SKM-1 treated with dmso at 0.1 percent for 144 hours (cell line): ENCODE results near the gene ATP11A.
"Not testable (repeated sequence)": the region's sequence is repeated elsewhere in the genome, so short reads cannot be mapped to it uniquely, and the experiment has no call there.

Experiments
- DNase-seq: peaks from one replicate; lab custom pipeline; 2025; ENCODE audit not compliant: unreplicated experiment; lab: John Stamatoyannopoulos, UW

The ATP11A gene

DNA sequence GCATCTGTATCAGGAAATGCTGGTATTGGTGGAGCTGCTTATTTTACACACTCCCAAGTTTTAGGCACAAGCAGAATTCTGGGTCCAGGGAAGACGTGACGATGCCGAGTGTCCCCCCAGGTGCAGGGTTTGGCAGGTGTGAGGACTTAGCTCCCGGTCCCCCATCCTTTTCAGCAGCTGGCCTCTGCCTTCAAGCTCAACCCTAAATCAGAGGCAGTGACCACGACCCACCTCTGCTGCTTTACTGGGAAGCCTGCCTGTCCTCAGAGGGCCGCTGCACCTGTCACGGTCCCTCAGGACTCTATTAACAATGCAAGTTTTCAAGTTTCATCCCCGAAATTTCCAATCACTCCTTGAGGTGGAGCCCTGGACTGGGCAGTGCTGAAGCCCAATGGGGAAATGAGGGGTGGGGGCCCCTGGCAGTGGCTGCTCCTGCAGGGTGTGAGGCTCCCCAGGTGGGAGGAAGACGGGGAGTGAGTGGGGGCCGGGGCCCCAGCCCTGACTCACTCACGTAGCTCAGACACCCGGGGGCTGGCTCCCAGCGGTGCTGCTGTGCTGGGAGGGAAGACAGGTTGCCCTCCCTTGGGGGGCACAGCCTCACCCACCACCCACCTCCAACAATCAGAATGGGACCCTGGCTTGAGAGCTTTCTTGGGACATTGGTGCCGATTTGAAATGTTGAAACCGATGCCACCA lies 186.6 kb downstream of the ATP11A start:
- DNase-seq = no peak

DNA sequence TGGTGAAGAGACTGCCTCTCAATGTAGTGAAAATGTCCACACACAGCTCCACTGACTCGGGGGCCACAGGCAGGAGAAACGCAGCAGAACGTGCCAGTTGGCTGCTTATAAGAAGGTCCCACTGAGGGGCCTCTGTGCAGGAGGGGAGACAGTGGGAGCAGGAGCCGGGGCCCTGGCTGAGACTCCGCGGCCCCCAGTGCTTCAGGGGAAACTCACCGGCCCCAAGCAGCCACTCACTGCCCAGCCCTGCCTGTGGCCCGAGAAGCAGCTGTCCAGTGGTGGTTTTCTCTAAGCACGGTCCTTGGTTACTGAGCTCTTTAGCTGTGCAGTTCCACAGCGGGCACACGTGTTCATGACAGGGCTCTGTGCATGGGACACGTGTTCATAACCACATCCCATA lies 187.2 kb downstream of the ATP11A start:
- DNase-seq = no peak

DNA sequence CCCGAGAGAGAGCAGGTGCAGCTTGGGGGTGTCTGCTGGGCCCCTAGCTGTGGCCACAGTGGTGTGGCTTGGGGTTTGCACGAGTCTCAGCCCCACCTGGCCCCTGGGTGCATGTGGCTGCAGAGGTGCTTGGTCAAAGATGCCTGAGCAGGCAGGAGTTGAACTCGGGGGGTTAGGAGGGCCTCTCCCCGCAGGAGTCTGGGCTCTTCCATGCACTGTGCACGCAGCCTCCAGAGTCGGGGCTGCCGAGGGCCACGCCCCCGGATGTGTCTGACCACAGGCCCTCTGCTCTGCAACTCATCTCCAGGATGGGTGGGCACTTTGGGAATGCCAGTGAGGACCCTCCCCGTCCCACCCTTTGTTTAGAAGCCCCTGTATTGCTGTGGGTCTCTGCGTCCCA lies 187.7 kb downstream of the ATP11A start:
- no peak for DNase-seq

DNA sequence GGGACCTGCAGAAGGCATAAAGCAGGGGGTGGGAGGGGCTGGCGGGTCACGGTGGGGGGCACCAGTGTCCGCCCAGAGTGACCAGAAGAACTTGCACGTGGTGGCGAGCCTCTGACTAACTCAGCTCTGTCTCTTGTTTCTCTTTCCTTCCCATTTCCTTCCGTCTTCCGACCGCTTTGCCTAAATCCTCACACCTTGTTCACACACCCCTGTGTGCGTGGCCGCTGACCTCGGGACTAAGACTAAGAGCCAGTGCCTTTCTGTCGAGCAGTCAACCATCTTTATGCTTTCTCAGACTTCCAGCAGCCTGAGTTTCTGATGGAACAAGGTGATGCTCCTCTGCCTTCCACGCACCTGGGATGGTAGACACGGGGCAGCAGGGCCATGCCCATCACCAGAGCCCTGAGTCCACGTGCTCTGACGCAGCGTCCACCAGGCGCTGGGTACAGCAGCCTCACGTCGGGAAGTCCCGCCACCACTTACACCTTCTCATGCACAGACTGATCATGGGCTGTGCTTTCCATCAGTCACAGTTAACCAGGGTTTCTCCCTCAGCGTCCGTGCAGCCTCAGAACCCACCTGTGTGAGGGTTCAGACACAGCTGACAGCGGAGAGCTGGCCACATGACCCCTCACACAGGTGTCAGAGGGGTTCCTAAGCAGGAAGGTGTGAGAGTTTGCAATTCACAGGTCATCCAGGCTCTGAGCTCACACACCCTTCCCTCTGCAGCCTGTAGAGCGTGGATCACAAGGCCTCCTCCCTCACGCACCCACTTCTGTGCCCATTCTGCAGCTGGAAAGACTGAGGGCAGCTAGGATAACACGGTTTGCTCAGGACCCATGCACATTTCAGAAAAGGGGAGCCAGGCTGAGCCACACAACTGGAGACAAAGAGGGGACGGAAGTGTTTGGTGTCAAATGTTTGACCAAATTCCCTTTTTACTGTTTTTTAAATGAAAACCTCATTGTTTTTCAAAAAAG lies 188.4 kb downstream of the ATP11A start:
- DNase-seq = no peak

DNA sequence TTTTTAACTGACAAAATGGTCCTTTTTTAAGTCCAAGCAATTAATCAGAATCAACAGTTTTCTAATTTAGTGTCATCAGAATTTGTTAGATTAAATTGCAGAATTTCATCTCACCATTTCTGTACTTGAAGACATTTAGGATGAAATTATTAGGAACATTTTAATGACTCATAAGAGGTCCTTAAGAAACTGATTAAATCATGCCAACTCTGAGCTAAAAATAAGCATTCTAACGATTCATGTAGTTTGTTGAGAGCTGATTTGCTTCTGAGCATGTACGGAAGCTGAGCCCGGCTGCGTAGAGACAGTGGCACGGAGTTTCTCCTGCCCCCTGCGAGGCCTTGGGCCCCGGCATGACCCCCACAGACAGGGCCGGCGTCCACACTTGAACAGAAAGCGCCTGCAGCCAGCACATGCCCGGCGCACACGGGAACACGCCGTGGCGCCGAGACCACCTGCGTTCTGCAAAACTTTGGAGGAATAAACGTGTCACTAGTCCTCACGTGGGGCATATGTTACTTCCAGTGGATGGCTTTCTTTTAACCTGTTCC lies 189.5 kb downstream of the ATP11A start:
- DNase-seq = no peak

DNA sequence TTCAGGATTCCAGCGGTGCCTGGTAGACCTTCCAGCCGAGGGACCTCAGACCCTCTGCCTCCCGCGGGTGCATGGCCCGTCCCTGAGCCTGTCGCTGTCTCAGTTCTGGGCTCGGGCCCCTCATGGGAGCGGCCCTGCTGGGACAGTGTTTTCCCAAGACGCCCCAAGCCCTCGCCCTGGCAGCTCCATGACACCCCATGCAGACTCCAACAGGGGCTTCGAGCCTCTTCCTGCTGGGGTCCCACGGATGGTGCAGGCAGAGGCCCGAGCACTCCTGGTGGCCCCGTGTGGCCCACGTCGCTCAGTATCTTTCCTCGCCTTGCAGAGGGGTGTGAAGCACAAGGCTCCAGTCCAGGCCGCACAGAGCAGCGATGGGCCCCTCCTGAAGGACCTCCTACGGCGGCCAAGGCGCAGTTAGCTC lies 190.4 kb downstream of the ATP11A start:
- DNase-seq = no peak

DNA sequence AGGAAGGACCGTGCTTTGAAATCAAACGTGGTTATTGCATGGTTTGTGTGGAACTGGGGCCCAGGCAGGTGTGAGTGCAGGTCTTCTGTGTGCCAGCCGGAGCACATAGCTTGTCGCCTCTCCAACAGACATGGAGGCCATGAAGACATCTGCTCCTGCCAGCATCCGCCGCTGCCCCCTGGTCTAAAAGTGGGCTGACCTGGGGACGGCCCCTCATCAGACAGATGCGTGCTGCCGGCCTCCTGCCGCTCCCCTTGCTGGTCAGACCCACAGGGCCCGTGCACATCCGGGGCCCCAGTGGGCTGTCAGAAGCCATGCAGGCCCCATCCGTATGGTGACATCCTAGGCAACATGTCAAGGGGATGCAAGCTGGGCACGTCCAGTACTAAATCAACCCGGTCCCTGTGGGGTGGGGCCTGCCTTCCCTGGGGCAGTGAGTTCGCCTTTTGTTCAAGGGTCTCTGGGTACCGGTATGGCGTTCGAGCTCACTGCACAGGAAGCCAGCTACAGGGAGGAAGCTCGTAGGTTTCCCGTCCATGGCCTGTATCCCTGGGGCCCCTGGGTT lies 191.2 kb downstream of the ATP11A start:
- no peak for DNase-seq

DNA sequence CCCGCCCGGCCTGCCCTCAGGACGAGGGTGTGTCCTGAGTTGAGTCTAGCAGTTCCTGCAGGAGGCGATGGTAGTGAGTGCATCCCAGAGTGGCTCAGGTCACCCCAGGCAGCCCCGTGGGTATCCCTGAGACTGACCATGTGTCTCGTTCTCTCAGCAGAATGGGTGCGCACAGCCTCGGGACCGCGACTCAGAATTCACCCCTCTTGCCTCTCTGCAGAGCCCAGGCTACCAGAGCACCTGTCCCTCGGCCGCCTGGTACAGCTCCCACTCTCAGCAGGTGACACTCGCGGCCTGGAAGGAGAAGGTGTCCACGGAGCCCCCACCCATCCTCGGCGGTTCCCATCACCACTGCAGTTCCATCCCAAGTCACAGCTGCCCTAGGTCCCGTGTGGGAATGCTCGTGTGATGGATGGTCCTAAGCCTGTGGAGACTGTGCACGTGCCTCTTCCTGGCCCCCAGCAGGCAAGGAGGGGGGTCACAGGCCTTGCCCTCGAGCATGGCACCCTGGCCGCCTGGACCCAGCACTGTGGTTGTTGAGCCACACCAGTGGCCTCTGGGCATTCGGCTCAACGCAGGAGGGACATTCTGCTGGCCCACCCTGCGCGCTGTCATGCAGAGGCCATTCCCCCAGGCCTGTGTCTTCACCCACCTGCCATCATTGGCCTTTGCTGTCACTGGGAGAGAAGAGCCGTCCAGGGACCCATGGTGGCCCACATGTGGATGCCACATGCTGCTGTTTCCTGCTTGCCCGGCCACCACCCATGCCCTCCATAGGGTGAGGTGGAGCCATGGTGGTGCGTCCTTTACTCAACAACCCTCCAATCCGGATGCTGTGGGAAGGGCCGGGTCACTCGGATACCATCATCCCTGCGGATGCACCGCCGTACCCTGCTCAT lies 192.1 kb downstream of the ATP11A start:
- DNase-seq = no peak

DNA sequence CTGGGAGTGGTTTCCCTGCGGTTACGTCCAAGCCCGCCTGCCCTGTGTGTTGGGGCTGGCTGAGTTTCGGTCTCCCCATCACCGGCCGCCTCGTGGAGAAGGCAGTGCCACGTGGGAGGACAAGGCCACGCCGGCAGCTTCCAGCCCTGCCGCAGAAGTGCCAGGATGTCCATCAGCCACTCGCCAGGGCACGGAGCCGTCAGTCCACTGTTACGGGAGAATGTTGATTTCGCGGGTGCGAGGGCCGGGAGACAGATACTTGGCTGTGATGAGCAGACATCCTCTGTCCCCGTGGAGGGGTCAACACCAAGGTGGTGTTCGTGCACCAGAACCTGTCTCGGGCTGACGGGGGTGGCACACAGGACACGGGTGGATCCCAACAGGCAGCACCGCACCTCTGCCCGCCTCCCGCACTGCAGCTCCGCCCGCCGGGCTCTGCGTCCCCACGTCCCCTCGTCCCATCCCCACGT lies 192.8 kb downstream of the ATP11A start:
- DNase-seq = no peak

DNA sequence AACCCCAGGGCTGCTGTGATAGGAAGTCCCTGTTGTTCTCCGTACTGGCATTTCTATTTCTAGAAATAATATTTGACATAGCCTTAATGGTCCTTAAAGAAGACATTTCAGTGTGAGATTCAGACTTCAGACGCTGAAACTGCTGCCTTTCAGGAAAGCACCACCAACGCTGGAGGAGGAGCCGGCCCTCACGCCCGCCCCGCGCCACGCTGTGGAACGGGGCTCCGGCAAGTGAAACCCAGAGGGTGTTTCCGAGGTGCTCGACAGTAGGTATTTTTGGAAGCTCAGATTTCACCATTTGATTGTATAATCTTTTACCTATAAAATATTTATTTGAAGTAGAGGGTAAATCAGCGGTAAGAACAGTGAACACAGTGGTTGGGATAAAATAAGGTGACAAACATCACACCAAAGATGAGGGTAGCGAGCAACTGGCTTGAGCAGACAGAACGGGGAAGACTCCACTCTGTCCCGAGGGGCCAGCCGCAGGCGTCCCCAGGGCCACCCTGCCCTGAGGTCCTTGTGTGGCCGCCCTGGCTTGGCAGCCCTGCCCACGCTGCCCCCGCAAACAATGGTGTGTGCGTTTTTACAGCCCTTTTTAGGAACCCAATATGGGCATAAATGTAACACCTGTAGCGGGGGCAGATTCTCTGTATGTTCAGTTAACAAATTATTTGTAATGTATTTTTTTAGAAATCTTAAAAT lies 193.6 kb downstream of the ATP11A start:
- no peak for DNase-seq

DNA sequence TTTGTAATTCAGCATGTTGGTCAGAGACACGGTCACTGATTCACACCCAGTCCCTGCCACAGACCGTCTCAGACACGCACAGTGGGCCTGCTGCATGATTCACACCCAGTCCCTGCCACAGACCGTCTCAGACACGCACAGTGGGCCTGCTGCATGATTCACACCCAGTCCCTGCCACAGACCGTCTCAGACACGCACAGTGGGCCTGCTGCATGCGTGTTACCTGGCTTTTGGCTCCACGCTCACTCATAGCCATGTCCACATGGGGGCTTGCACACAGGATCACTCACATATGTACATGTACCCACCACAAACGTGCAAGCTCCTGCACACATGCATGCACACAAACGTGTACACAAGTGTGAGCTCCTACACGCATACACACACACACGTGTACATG lies 194.9 kb downstream of the ATP11A start:
- not testable (repeated sequence) for DNase-seq

DNA sequence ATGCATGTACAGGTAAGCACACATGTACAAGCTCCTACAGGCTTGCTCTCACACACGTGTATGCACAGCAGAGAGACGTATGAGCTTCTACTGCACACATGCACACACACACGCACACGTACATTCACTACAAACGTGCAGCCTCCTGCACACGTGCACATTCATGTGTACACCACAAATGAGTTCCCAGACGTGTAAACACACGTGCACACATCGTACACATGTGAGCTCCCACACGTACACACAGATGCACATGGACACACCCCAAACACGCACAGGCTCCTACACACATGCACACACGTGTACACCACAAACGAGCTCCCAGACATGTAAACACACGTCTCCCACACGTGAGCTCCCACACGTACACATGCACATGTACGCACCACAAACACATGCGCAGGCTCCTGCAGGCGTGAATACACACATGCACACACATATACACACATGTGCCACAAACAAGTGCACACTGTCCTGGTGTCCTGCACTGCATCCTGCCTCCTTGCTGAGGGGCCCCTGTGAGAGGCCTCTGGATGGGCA lies 195.5 kb downstream of the ATP11A start:
- DNase-seq = no peak

DNA sequence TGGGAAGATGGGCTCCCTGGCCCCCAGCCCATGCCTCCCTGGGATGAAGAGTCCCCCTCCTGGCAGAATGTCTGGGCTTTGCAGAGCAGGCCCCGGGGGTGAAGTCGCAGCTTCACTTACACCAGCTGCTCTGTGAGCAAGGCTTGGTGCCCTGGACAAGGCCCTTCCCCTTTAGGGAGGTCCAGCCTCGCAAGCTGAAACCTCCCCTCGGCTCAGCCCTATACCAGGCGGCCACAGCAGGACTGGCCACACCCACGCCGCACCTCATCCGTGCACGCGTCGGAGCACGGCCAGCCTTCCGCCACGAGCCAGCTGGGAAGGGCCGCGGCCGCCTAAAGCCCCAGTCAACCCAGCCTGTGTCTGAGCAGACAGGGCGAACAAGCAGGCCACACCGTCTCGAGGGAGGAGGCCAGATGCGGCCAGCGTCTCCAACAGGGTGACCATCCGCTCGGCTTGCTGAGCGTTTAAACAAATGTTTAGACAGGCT lies 196.0 kb downstream of the ATP11A start:
- no peak for DNase-seq

DNA sequence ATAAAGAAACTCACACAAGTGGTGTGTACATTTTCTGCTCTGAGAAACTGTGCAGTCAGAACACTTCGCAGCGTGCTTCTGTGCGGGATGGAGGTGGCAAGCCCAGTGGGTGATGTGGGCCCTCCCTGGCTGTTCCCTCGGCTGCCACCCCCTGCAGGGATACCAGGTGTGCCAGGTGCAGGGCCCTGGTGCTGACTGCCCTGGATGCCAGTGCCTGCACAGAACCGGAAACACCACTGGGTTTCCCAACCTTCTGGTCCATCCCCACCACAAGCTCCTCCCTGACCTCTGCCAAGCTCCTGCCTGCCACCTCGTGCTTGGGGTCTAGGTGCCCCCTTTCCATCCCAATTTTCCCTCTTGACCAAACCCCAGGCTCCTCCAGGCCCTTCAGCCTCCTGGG lies 197.3 kb downstream of the ATP11A start:
- no peak for DNase-seq

DNA sequence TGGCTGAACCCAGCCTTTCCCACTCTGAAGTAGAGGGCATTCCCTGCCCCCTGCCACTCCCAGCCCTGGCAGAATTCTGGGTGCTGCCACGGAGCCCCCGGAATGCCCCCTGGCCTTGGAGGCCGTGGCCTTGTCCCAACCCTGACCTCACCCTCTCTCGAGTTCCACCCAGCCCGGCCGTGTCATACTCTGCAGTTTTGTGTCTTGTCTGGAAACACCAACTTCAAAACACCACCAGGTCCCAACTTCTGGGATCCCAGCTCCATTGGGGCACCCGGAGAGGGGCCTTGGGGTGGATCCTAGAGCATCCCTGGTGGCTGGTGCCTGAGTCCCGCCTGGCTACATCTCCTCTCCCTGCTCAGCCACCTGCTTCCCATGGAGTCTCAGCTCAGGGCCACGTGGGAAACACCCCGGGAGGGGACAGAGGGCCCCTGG lies 197.7 kb downstream of the ATP11A start:
- no peak for DNase-seq

DNA sequence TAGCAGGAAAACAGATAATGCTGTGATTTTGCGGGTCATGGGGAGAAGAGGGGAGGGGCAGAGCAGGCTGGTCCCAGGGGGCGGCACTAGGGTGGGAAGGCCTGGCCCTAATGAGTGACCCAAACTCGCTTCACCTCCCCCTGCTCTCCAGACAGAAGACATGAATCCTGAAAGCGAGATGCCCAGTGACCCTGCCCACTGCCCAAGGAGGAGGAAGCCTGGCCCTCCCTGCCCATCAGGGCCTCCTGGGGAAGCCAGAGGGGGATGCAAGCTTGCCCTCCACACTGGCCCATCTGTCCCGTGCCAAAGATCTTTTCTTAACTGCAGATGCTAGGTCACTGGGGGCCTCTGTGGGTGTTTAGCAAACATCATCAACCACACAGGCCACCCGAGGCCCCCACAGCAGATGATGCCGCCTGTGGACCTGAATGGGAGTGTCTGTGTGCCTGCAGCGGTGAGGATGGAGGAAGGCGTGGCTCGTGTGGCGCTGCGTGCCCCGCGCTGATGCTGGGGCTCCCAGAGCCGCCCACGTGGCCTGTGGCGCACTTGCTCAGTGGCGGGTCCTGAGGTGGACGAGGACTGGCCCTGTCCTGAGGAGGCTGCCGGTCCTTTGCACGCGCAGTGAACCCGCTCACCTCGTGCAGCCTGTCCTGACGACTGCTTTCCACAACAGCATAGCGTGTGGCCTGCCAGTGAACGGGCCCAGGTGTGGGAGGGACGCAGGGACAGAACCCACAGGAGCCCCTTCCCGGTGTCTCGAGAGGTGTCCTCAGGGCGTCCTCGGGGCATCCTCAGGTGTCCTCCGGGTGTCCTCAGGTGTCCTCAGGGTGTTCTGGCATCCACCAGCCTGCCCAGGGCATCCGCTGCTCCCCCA lies 198.6 kb downstream of the ATP11A start:
- no peak for DNase-seq

DNA sequence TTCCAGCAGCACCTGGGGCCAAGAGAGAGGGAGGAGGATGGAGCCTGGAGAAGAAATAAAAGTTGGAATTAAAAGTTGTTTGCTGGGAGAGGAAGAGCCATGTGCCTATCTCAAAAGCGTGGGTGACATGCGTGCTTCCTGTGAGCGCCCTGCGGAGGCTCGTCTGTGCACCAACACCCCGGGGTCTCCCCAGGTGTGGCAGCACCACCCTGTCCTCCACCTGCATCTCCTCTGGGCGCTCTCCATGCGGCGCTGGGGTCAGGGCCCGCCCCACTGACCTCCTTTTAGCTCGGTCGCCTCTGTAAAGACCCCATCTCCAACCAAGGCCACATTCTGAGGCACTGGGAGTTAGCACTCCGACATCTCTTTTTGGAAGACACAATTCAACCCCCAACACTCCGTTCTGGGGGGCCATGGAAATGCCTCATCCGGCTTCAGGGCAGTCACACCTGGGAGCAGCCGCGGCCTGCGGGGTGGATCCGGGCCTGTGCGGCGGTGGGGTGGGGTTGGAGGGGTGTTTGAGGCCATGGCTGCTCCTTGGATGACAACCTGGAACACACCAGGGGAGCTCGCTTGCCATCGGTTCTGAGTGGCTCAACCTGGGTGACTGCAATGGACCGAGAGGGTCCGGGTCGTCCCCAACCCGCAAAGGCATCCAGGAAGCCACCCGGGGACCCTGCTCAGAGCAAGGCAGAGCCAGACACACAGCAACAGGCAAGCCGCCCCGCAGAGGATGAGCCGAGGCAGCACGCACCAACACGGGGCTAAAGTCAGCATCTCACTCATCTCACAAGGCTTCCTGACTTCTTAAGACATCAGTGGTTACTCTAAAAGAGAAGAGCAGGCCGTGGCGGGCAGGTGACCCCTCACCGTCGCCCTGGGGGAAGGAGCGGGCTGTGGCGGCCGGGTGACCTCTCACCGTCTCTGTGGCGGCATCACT lies 199.8 kb downstream of the ATP11A start:
- no peak for DNase-seq
